ENCODE results near the gene PTBP3.
"Not testable (repeated sequence)": the region's sequence is repeated elsewhere in the genome, so short reads cannot be mapped to it uniquely, and the experiment has no call there.

PTBP3 gene

DNA sequence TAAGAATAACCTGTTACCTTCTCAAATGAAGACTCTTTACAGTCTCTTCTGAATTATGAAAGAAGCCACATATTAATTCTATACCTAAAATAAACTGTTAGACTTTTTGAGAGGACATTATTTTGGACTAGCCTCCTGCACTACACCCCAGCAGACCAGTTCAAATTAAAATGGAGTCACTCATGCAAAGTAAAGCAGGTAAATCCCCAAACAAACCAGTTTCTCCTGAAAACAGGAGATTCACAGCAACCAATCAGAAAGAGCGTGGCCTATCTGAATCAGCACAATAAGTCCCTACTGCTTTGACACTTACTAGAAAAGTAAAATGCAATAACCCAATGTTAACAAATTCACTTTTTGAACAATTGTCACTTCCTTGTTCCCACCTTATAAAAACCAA, 58.8 kb downstream of the PTBP3 start:
- DNase-seq (ENCODE audit: low read depth in 3 of 3, low spot score in 1 of 3), result no peak

GRCh38 chr9:112273876-112274275, 59.5 kb downstream of the PTBP3 start:
- no peak for DNase-seq (ENCODE audit: low read depth in 3 of 3, low spot score in 1 of 3)

DNA sequence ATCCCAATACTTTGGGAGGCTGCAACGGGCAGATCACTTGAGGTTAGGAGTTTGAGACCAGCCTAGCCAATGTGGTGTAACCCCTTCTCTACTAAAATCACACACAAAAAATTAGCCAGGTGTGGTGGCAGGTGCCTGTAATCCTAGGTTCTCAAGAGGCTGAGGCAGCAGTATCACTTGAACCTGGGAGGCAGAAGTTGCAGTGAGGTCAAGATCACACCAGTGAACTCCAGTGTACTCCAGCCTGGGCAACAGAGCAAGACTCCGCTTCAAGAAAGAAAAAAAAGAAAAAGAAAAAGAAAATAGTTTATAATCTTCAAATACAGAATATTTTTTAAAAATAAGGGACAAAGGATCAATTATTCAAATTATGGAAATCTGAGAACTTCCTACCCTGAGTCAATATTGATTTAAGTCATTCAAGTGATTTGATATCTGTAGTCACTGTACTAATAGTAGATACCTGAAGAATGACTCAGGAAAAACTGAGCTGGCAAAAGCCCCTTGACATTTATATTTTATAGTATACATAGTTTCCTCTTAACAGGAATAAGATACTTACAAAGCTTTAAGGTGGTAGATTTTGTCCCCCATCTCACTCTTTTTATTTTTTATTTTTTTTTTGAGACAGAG, 61.8 kb downstream of the PTBP3 start:
- DNase-seq (ENCODE audit: low read depth in 3 of 3, low spot score in 1 of 3), result no peak

- no peak for DNase-seq (ENCODE audit: low read depth in 3 of 3, low spot score in 1 of 3)
Observed at GRCh38 chr9:112268413-112268812, 65.0 kb downstream of the PTBP3 start.

DNA sequence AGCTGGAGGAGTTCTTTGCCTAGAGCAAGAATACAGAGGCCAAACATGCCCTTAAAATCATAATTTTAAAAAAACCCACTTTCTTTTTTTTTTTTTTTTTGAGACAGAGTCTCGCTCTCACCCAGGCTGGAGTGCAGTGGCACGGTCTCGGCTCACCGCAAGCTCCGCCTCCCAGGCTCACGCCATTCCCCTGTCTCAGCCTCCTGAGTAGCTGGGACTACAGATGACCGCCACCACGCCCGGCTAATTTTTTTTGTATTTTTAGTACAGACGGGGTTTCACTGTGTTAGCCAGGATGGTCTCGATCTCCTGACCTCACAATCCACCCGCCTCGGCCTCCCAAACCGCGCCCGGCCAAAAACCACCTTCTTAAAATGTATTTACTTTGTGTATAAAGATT, 66.3 kb downstream of the PTBP3 start:
- not testable (repeated sequence) for DNase-seq (ENCODE audit: low read depth in 3 of 3, low spot score in 1 of 3)

DNA sequence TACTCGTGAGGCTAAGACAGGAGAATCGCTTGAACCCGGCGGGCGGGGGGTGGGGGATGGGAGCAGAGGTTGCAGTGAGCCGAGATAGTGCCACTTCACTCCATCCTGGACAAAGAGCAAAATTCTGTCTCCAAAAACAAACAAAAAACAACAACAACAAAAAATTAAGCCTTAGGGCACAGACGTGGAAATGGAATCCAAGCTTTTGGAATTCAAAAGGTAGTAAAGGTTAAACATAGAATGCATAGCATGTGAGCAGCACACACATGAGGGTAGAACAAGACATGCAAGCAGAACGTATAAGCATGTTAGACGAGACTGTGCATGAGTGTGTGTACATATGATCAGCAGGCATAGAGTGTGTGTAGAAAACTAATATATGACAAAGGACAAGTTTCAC, 68.0 kb downstream of the PTBP3 start:
- no peak for DNase-seq (ENCODE audit: low read depth in 3 of 3, low spot score in 1 of 3)

- no peak for DNase-seq (ENCODE audit: low read depth in 3 of 3, low spot score in 1 of 3)
Observed at GRCh38 chr9:112262577-112262976, 70.8 kb downstream of the PTBP3 start.

GRCh38 chr9:112261133-112261532, 72.3 kb downstream of the PTBP3 start:
- DNase-seq (ENCODE audit: low read depth in 3 of 3, low spot score in 1 of 3), result no peak

GRCh38 chr9:112258106-112258505, 75.3 kb downstream of the PTBP3 start:
- no peak for DNase-seq (ENCODE audit: low read depth in 3 of 3, low spot score in 1 of 3)

- DNase-seq (ENCODE audit: low read depth in 3 of 3, low spot score in 1 of 3), result no peak
Observed at GRCh38 chr9:112252194-112252593, 81.2 kb downstream of the PTBP3 start.

- no peak for DNase-seq (ENCODE audit: low read depth in 3 of 3, low spot score in 1 of 3)
Observed at GRCh38 chr9:112249277-112249676, 84.1 kb downstream of the PTBP3 start.

DNA sequence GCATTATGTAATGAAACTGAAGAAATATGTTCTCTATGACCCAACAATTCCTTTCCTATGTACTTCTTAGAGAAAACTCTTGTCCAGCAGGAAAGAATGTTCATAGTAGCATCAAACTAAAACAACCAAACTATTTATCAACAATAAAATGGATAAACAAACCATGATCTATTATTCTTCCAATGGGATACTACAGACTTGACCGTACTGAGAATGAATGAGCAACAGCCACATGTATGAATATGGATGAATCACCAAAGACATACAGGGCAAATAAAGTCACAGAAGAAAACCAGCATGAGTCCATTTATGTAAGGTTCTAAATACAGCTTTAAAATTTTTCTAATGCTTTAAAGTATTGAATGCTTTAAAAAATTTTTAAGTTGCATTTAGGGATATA, 84.7 kb downstream of the PTBP3 start:
- DNase-seq (ENCODE audit: low read depth in 3 of 3, low spot score in 1 of 3), result no peak

- no peak for DNase-seq (ENCODE audit: low read depth in 3 of 3, low spot score in 1 of 3)
Observed at GRCh38 chr9:112247090-112247489, 86.3 kb downstream of the PTBP3 start.

GRCh38 chr9:112245126-112245525, 88.3 kb downstream of the PTBP3 start:
- no peak for DNase-seq (ENCODE audit: low read depth in 3 of 3, low spot score in 1 of 3)

DNA sequence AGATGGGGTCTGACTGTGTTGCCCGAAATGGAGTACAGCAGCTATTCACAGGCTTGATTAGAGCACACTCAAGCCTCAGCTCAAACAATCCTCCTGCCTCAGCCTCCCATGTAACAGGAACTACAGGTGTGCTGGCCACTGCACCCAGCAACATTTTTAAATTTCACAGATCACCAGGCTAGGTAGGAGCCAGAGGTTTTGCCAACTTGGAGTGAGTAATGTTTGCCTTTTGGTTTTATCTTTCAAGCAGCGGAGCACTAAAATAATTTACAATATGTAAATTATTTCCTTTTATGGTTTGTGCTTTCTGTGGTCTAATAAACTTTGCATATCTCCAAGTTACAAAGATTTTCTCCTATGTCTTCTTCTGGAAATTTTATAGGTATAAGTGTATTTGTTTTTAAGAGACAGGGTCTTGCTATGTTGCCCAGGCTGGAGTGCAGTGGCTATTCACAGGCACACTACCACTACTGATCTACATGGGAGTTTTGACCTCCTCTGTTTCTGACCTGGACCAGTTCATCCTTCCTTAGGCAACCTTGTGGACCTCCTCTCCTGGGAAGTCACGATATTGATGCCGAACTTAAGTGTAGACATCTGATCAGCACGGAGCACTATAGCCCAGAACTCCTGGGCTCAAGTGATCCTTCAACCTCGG, 91.1 kb downstream of the PTBP3 start:
- no peak for DNase-seq (ENCODE audit: low read depth in 3 of 3, low spot score in 1 of 3)

- DNase-seq (ENCODE audit: low read depth in 3 of 3, low spot score in 1 of 3), result no peak
Observed at GRCh38 chr9:112241491-112241890, 91.9 kb downstream of the PTBP3 start.

DNA sequence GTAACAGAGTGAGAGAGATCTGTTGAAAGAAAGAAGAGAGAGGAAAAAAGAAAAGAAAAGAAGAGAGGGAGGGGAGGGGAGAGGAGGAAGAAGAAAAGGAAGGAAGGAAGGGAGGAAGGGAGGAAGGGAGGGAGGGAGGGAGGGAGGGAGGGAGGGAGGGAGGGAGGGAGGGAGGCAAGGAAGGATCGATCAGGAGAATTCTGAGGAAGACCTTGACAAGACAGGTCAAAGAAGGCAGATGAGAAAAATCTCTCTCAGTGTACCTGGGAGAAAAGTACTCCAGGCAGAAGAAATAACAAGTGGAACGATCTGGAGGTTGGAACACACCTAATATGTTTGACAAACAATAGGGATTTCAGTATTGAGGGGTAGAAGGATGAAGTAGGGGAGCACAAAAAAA, 93.7 kb downstream of the PTBP3 start:
- no peak for DNase-seq (ENCODE audit: low read depth in 3 of 3, low spot score in 1 of 3)

DNA sequence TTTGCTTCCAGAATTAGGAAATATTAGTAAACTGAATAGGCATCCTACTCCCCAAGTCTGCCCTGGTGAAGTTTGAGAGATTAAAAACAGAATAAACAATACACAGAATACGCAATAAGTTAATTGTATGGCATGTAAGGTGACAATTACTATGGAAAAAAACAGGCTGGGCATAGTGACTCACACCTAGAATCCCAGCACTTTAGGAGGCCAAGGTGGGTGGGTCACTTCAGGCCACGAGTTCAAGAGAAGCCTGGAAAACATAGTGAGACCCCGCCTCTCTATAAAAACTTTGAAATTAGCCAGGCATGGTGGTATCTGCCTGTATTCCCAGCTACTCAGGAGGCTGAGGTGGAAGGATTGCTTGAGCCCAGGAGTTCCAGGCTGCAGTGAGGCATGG, 94.1 kb downstream of the PTBP3 start:
- no peak for DNase-seq (ENCODE audit: low read depth in 3 of 3, low spot score in 1 of 3)

DNA sequence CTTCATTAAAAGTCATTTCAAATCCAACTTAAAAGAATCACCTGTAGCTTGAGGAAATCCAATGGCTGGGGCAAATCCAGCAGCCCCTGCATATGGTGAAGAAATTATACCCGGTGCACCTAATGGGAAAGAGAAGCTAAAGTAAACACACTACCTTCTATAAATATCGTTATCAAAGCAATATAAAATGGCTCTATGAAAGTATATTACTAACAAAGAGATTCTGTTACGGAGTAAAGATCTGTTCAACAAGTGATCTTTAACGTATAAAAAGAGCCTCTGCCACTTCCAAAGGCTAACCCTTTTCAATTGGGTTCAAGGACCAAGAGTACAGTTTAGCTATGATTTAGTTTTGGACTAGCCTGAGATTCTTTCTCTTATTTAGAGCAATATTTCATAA, 98.6 kb downstream of the PTBP3 start:
- no peak for DNase-seq (ENCODE audit: low read depth in 3 of 3, low spot score in 1 of 3)

GRCh38 chr9:112233769-112234168, 99.7 kb downstream of the PTBP3 start:
- no peak for DNase-seq (ENCODE audit: low read depth in 3 of 3, low spot score in 1 of 3)

DNA sequence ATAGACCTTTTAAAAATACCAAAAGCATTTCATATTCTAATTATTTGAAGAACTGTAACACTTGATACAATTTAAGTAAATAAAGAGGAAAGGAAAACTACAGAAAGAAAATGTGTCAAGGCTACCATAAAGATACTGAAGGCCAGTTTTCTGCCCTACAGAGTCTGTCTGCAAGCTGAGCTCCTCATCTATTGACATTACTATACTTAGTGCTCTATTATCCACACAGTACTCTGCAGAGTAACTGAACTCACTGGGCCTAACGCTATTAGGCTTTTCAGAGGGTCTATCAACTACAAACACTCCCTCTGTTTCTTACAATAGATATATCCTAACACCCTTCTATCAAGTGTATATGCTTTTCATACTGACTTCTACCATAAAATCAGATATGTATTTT, 101.2 kb downstream of the PTBP3 start:
- no peak for DNase-seq (ENCODE audit: low read depth in 3 of 3, low spot score in 1 of 3)

DNA sequence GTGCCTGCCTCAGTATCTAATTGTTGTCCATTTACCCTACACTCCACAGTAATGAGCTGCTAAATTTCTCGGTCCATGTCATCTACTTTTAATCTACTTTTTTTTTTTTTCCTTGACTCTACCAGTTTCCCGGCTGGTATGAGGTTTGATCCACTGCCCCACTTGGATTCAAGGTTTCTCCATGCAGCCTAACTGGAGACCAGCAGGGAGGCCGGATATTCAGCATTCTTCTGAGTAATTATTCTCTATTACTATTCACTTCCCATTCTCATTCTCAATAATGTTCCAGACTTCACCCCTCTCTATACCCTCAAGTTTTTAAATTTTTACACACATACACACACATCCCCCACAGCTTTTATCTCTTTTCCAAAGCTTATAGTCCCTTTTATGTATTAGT, 107.3 kb downstream of the PTBP3 start:
- no peak for DNase-seq (ENCODE audit: low read depth in 3 of 3, low spot score in 1 of 3)
